ENCODE data around the gene THAP9.
"Not testable (repeated sequence)": the region's sequence is repeated elsewhere in the genome, so short reads cannot be mapped to it uniquely, and the experiment has no call there.

Gene THAP9

DNA sequence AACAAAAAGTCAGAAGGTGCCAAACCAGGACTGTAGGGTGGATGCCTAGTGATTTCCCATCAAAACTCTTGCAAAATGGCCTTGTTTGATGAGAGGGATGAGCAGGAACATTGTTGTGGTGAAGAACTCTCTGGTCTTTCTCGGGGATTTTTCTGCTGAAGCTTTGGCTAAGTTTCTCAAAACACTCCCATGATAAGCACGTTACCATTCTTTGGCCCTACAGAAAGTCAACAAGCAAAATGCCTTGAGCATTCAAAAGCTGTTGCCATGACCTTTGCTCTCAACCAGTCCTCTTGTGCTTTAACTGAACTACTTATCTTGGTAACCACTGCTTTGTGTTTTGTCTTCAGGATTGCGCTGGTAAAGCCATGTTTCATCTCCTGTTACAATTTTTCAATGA lies 6.6 kb upstream of the THAP9 start:
- no peak for DNase-seq

GRCh38 chr4:82896755-82897154 lies 3.8 kb upstream of the THAP9 start:
- no peak for DNase-seq

DNA sequence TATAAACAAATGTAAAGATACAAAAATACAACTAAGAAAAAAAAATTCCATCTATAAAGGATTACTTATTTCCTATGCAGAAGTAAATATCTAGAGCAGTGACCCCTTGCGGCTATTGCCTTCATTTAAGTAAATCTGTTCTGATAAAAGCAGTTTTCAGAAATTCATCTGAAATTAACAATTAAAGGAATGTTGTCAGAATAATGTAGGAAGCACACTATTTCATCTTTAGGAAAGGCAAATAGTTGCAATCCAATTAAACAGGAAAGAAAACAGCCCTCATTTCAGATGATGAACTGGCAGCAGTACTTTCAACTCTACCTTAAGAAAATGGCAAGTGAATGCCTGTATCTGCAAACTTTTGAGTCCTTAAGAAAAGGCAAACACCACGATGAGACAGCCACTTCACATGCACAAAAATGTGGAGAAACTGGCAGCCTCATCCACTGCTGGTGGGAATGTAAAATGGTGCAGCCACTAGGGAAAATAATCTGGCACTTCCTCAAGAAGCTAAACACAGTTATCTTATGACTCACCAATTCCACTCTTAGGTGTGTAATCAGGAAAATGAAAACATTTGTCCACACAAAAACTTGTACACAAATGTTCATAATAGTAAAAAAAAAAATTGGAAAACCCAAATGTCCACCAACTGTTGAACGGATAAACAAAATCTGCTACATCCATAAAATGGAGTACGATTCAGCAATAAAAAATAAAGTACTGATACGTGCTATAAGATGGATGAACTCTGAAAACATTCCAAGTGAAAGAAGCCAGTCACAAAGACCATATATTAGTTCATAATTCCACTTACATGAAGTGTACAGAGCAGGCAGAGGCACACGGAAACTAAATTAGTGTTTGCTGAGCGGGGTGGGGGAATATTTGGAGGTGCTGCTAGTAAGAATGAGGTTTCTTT lies 2.0 kb upstream of the THAP9 start:
- DNase-seq, result peak in 1 of 2 donors; percentile 40

DNA sequence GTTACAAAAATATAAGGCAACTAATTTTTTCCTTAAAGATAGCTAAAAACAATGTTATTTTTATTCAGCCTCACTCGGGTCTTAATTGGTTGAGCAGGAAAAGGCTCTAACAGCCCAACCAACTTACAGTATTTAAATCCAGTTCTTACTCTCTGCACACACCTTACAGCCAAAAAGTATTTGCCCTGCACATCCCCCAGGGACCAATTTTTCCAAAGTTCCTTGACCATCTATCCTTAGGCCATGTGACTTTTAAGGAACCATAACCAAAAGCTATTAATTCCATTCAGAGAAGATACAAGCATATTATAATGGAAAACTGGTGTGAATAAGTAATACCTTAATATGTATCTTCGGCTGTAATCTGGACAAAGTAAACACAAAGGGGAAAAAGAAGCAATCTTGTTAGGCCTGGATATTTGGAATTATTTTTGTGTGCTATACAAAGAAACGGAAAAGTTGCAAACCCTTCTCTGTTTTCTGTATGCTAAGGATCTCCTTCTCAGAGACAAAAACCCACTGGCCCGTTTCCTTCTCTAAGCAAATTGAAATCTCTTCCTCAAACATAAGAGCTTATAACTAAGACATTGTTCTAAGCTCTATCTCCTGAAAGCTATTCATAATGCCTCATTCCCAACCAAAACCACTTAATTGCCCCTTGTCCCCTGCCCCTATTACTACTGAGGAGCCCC lies 1.0 kb upstream of the THAP9 start:
- peak in 1 of 2 donors; percentile 16 for DNase-seq

- no peak for DNase-seq
Measured at GRCh38 chr4:82900066-82900410, 497 bp upstream of the THAP9 start.

GRCh38 chr4:82901183-82901718 lies 716 bp downstream of the THAP9 start:
- DNase-seq, result no peak

GRCh38 chr4:82903737-82904136 lies 3.2 kb downstream of the THAP9 start:
- DNase-seq, result no peak

- peak in 1 of 2 donors; percentile 46 for DNase-seq
Measured at GRCh38 chr4:82905205-82905604, 4.7 kb downstream of the THAP9 start.

DNA sequence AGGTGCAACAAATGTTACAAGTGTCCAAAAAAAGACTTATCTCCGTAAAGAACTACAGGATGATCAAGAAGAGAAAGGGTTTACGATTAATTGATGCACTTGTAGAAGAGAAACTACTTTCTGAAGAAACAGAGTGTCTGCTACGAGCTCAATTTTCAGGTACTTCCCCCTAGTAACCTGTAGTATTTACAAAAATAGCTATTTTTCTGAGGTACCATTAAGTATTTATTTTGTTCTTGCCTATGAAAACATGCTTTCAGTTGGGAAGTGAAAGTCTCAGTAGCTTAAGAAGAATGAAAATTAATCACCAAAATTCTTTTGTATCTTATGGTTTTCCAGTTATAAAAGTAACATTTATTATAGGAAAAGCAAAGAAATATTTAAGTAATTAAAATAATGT lies 5.9 kb downstream of the THAP9 start:
- no peak for DNase-seq

GRCh38 chr4:82909326-82909725 lies 8.8 kb downstream of the THAP9 start:
- DNase-seq, result no peak

DNA sequence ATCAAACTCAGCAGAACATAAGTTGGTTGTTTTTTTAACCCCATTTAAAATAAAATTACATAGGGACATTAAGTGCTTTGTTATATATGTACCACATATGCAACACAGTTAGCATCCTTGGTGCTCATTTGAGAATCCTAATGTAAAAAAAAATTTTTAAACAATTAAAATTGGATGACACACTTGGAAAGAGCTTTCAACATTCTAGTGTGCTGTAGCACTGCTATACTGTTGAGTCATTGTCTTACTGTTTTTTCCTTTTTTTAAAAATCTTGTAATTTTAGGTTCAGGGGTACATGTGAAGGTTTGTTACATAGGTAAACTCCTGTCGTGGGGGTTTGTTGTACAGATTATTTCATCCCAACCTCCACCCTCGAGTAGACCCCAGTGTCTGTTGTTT lies 12.8 kb downstream of the THAP9 start:
- no peak for DNase-seq

DNA sequence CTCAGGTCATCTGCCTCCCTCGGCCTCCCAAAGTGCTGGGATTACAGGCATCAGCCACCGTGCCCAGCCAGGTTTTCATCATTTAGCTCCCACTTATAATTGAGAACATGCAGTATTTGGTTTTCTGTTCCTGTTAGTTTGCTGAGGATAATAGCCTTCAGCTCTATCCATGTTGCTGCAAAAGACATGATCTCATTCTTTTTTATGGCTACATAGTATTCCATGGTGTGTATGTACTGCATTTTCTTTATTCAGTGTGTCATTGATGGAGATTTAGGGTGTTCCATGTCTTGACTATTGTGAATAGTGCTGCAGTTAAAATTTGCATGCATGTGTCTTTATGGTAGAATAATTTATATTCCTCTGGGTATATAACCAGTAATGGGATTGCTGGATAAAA lies 13.4 kb downstream of the THAP9 start:
- not testable (repeated sequence) for DNase-seq

- DNase-seq, result no peak
Measured at GRCh38 chr4:82918091-82918490, 17.6 kb downstream of the THAP9 start.

DNA sequence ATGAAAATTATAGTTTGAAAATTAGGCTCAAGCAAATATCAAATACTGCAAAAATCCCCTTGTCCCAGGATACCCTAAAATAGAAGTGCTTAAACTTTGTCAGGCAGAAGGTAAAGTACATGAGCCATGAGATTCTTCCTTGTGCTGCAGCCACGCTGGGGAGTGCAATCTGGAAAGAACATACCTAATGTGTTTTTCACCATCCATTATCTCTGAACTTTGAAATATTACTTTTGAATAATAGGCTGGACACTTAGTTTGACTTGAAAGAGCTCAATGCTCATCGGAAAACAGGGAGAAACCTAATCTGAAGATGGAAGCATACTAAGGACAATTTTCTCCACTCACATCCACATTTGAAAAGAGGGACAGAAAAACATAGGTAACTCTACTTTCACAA lies 18.9 kb downstream of the THAP9 start:
- DNase-seq, result no peak

DNA sequence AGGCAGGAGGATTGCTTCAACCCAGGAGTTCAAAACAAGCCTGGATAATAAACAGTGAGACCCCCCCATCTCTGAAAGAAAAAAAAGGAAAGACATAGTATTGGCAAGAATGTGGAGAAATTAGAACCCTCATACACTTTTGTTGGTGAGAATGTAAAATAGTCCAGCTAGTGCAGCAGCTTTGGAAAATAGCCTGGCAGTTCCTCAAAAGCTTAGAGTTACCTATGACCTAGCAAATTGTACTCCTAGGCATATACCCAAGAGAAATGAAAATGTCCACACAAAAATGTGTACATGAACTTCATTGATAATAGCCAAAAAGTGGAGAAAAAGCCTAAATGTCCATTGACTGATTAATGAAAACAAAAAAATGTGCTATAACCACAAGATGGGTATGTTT lies 21.3 kb downstream of the THAP9 start:
- no peak for DNase-seq

- no peak for DNase-seq
Measured at GRCh38 chr4:82930848-82931755, 30.6 kb downstream of the THAP9 start.

- no peak for DNase-seq
Measured at GRCh38 chr4:82934441-82934840, 33.9 kb downstream of the THAP9 start.

GRCh38 chr4:82939414-82939813 lies 38.9 kb downstream of the THAP9 start:
- no peak for DNase-seq

GRCh38 chr4:82947498-82947897 lies 47.0 kb downstream of the THAP9 start:
- no peak for DNase-seq

- no peak for DNase-seq
Measured at GRCh38 chr4:82948647-82949204, 48.2 kb downstream of the THAP9 start.

- DNase-seq, result no peak
Measured at GRCh38 chr4:82951196-82951595, 50.7 kb downstream of the THAP9 start.

DNA sequence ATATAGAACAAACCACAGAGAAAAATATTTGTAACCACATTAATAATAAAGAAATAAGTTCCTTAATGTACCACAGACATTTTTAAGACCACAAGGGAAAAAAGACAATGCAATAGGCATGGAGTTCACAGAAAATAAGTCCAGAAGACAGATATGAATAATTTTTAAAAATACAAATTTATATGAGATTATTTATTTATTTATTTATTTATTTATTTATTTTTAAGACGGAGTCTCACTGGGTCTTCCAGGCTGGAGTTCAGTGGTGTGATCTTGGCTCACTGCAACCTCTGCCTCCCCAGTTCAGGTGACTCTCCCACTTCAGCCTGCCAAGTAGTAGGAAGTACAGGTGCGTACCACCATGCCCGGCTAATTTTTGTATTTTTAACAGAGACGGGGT lies 53.7 kb downstream of the THAP9 start:
- DNase-seq, result no peak

GRCh38 chr4:82957045-82957444 lies 56.5 kb downstream of the THAP9 start:
- DNase-seq, result no peak

Measured in CD4-positive, alpha-beta T cell treated with Interferon alpha-2 for 1 hour (primary cell).